DLD1 (cell line): Measurements from ENCODE around the gene TMTC2.

Experiments
- in situ Hi-C: cut with HindIII; loops from 2 replicates; pipeline ENCODE4 v1.10.0; 2017; ENCODE audit warnings: low sequenced_read_pairs

The TMTC2 gene

GRCh38 chr12:82675246-82675645, 11.5 kb upstream of the TMTC2 start:
- in situ Hi-C loops, result no loop called here

GRCh38 chr12:82682326-82682725, 4.4 kb upstream of the TMTC2 start:
- in situ Hi-C loops, result no loop called here

GRCh38 chr12:82682851-82683261, 3.9 kb upstream of the TMTC2 start:
- in situ Hi-C loops, result no loop called here

GRCh38 chr12:82685790-82686167, 927 bp upstream of the TMTC2 start:
- in situ Hi-C loops, result no loop called here

- in situ Hi-C loops, result no loop called here
Observed at GRCh38 chr12:82687021-82688011, 610 bp downstream of the TMTC2 start.

- in situ Hi-C loops, result no loop called here
Observed at GRCh38 chr12:82688035-82688501, 1.4 kb downstream of the TMTC2 start.

GRCh38 chr12:82688596-82688995, 1.9 kb downstream of the TMTC2 start:
- in situ Hi-C loops, result no loop called here

GRCh38 chr12:82690006-82690405, 3.3 kb downstream of the TMTC2 start:
- in situ Hi-C loops, result no loop called here

GRCh38 chr12:82691513-82691912, 4.8 kb downstream of the TMTC2 start:
- in situ Hi-C loops, result no loop called here

GRCh38 chr12:82694276-82694675, 7.6 kb downstream of the TMTC2 start:
- in situ Hi-C loops, result no loop called here

- in situ Hi-C loops, result no loop called here
Observed at GRCh38 chr12:82694970-82695369, 8.3 kb downstream of the TMTC2 start.

GRCh38 chr12:82695531-82695930, 8.8 kb downstream of the TMTC2 start:
- in situ Hi-C loops, result no loop called here

GRCh38 chr12:82696543-82696942, 9.8 kb downstream of the TMTC2 start:
- in situ Hi-C loops, result no loop called here

GRCh38 chr12:82698708-82699564, 12.2 kb downstream of the TMTC2 start:
- in situ Hi-C loops, result no loop called here

GRCh38 chr12:82705774-82706173, 19.1 kb downstream of the TMTC2 start:
- in situ Hi-C loops, result no loop called here

- in situ Hi-C loops, result no loop called here
Observed at GRCh38 chr12:82708061-82708879, 21.6 kb downstream of the TMTC2 start.

- in situ Hi-C loops, result no loop called here
Observed at GRCh38 chr12:82709794-82710355, 23.2 kb downstream of the TMTC2 start.

- in situ Hi-C loops, result no loop called here
Observed at GRCh38 chr12:82710741-82711140, 24.0 kb downstream of the TMTC2 start.

GRCh38 chr12:82714427-82714826, 27.7 kb downstream of the TMTC2 start:
- in situ Hi-C loops, result no loop called here

GRCh38 chr12:82721726-82722125, 35.0 kb downstream of the TMTC2 start:
- in situ Hi-C loops, result no loop called here
